K562 (cell line): ENCODE results near the gene F12. TPM values are rescaled to one million over a fixed set of nuclear protein-coding genes. Genes with fewer than 3 reads are reported as not detected.

Experiments
- ARHGAP35 ChIP-seq: fragments of 450-650 bp; IDR thresholded peaks from 2 replicates; pipeline ENCODE4 v1.6.1; 2018; ENCODE audit not compliant: partially characterized antibody
- ATF7 ChIP-seq: fragments of 450-650 bp; IDR thresholded peaks from 2 replicates; pipeline ENCODE4 v1.7.1; 2014; ENCODE audit warnings: mild to moderate bottlenecking, moderate library complexity
- CBFA2T2 ChIP-seq: fragments of 450-650 bp; conservative IDR thresholded peaks from 2 replicates; pipeline ENCODE4 v1.6.1; 2017; ENCODE audit warnings: mild to moderate bottlenecking
- DPF2 ChIP-seq: fragments of 450-650 bp; IDR thresholded peaks from 2 replicates; pipeline ENCODE4 v1.6.1; 2016
- EP300 ChIP-seq: IDR thresholded peaks from 2 replicates; pipeline ENCODE4 v1.6.1; 2012; ENCODE audit warnings: low read length, improper control_type of control experiment
- FOXA3 ChIP-seq, 2 experiments: fragments of 450-650 bp in 1 of 2; sonication (generic) in 1 of 2; formaldehyde crosslinking; IDR thresholded peaks in 1 of 2; conservative IDR thresholded peaks in 1 of 2; 2 replicates each; pipeline versions ENCODE4 v1.4.0 to v1.8.0; 2020 to 2022; ENCODE audit warnings: mild to moderate bottlenecking in 2 of 2, missing genetic modification reagents in 1 of 2
- HLTF ChIP-seq: fragments of 450-650 bp; IDR thresholded peaks from 2 replicates; pipeline ENCODE4 v1.6.1; 2016
- HNRNPK ChIP-seq: fragments of 200-400 bp; formaldehyde crosslinking; IDR thresholded peaks from one replicate; pipeline ENCODE4 v1.6.1; 2018; ENCODE audit warnings: mild to moderate bottlenecking, low read depth, low read length; ENCODE audit not compliant: poor library complexity, severe bottlenecking
- L3MBTL2 ChIP-seq: fragments of 450-650 bp; IDR thresholded peaks from 2 replicates; pipeline ENCODE4 v1.6.1; 2016; ENCODE audit warnings: mild to moderate bottlenecking, moderate library complexity
- MAZ ChIP-seq, 2 experiments: fragments of 450-650 bp in 1 of 2; sonication (generic) in 1 of 2; formaldehyde crosslinking; IDR thresholded peaks in 1 of 2; conservative IDR thresholded peaks in 1 of 2; 2 replicates each; pipeline versions ENCODE4 v1.4.0 to v1.5.0; 2020; ENCODE audit warnings: mild to moderate bottlenecking in 1 of 2, missing genetic modification reagents in 1 of 2
- PTRF ChIP-seq: fragments of 450-650 bp; IDR thresholded peaks from 2 replicates; pipeline ENCODE4 v1.6.1; 2016; ENCODE audit warnings: mild to moderate bottlenecking, missing genetic modification characterization, missing compliant biosample characterization
- TCF3 ChIP-seq: sonication (generic); formaldehyde crosslinking; IDR thresholded peaks from 2 replicates; pipeline ENCODE4 v1.4.0; 2020; ENCODE audit warnings: mild to moderate bottlenecking, missing genetic modification reagents
- ZFX ChIP-seq: sonication (generic); formaldehyde crosslinking; IDR thresholded peaks from 2 replicates; pipeline ENCODE4 v1.8.0; 2022; ENCODE audit warnings: mild to moderate bottlenecking, missing genetic modification reagents, moderate library complexity
- ZNF41 ChIP-seq: fragments of 250-450 bp; sonication (Bioruptor Pico); conservative IDR thresholded peaks from 2 replicates; pipeline ENCODE4 v1.4.0; 2020; ENCODE audit warnings: mild to moderate bottlenecking
- polyA plus RNA-seq, 8 experiments: library from polyadenylated mRNA; depleted of rRNA in 4 of 8; stranded (reverse) in 5 of 8; unstranded in 3 of 8; fragments of >200 nt; fragmentation: Nextera tagmentation in 2 of 8; fragmentation: Illumina TruSeq in 1 of 8; extraction: Ambion mirVana in 2 of 8; extraction: Trizol in 1 of 8; gene quantifications; 2 replicates each; pipeline versions ENCODE4 v1.2.1 to v1.2.3, GENCODE V29; 2011 to 2014; ENCODE audit warnings: inconsistent platforms in 1 of 8, missing spikeins in 1 of 8
- total RNA-seq, 7 experiments: library from RNA; depleted of rRNA in 6 of 7; stranded (reverse); fragments of >200 nt in 6 of 7; fragmentation: Illumina TruSeq in 2 of 7; extraction: Trizol in 2 of 7; gene quantifications; 2 replicates each; pipeline versions ENCODE4 v1.2.1 to v1.2.3, GENCODE V29; 2011 to 2021; ENCODE audit warnings: low replicate concordance in 1 of 7
- TF ChIP-seq, protein P1 (sequence below): fragments of 250-450 bp; sonication (Bioruptor Pico); IDR thresholded peaks from 2 replicates; pipeline ENCODE4 v1.4.0; 2020
- TF ChIP-seq, protein P2 (sequence below): fragments of 200-800 bp; sonication (Bioruptor generic); IDR thresholded peaks from 2 replicates; pipeline ENCODE4 v1.6.1; 2017; ENCODE audit warnings: missing genetic modification characterization, missing compliant biosample characterization
- TF ChIP-seq, protein P3 (sequence below): fragments of 450-650 bp; IDR thresholded peaks from 2 replicates; pipeline ENCODE4 v1.6.1; 2016; ENCODE audit warnings: antibody characterized with exemption

F12 gene
- total and polyA plus RNA-seq, 9 of the 15 experiments (the other 6 are each of a cell fraction or from before 2014, with no cell fraction given): 0.59 to 18.3 (median 3.6) TPM

DNA sequence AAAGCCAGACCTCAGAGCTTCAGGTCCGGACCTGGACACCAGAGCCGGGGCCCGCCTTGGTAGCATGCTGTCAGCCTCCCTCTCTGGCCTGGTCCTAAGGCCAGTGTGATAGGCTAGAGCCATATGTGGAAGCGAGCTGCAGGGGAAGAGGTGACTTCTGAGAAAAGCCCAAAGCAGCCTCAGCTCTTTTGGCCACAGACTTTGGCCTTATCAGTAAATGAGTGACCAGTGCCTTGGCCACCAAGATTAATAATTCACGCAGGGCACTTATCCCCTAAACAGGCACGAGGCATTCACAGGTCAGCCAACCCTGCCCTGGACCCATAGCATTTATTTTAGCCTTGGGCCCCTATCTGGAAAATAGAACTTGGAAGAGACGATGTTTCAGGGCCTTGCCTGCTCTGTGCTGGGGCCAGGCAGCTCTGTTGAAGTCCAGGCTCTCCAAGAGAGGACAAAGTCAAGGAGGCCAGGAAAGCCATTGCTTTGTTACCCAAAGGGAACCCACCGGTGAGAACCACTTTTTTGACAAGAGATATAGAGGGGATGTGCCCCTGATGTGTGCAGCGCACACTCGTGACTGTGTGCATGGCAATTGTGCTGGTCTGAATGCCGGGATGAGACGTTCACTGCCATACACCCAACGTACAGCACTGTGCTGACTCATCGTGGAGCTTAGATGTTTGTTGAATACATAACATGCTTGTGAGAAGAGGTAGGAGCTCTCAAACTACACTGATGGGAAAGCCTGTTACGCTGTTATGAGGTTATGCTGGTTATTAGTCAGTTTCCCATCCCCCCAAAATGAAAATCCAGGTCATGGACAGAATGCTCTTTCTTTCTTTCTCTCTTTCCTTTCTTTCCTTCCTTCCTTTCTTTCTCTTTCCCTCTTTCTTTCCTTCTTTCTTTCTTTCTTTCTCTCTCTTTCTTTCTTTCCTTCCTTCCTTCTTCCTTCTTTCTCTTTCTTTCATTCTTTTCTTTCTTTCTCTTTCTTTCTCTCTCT lies 30.2 kb downstream of the F12 start (continued):
- TF ChIP-seq ATF7 (peak; percentile 51; the same call in 1 of the 2 replicates), HLTF (peak; percentile 96), ZNF41 (CRISPR knock-in tag) (0 out of 2 replicates have a peak, but pooled peaks have one; percentile 21), FOXA3 (CRISPR knock-in tag; conservative IDR thresholded peaks at IDR 0.05 in 1 of 2, IDR thresholded peaks at IDR 0.05 in 1 of 2) (no peak), PTRF (tag) (peak; percentile 72), MAZ (CRISPR knock-in tag; conservative IDR thresholded peaks at IDR 0.05 in 1 of 2, IDR thresholded peaks at IDR 0.05 in 1 of 2) (peak in 1 of 2 experiments; percentile 18; a peak in 1 of 4 replicates), EP300 (peak; percentile 28; the same call in 1 of the 2 replicates), HNRNPK (no peak), CBFA2T2 (peak; percentile 29; the same call in 1 of the 2 replicates), ARHGAP35 (peak; percentile 51), TCF3 (peak; percentile 51; the same call in 1 of the 2 replicates), L3MBTL2 (peak; percentile 96), ZFX (peak; percentile 93), DPF2 (peak; percentile 84)
- TF ChIP-seq, protein P1, sequence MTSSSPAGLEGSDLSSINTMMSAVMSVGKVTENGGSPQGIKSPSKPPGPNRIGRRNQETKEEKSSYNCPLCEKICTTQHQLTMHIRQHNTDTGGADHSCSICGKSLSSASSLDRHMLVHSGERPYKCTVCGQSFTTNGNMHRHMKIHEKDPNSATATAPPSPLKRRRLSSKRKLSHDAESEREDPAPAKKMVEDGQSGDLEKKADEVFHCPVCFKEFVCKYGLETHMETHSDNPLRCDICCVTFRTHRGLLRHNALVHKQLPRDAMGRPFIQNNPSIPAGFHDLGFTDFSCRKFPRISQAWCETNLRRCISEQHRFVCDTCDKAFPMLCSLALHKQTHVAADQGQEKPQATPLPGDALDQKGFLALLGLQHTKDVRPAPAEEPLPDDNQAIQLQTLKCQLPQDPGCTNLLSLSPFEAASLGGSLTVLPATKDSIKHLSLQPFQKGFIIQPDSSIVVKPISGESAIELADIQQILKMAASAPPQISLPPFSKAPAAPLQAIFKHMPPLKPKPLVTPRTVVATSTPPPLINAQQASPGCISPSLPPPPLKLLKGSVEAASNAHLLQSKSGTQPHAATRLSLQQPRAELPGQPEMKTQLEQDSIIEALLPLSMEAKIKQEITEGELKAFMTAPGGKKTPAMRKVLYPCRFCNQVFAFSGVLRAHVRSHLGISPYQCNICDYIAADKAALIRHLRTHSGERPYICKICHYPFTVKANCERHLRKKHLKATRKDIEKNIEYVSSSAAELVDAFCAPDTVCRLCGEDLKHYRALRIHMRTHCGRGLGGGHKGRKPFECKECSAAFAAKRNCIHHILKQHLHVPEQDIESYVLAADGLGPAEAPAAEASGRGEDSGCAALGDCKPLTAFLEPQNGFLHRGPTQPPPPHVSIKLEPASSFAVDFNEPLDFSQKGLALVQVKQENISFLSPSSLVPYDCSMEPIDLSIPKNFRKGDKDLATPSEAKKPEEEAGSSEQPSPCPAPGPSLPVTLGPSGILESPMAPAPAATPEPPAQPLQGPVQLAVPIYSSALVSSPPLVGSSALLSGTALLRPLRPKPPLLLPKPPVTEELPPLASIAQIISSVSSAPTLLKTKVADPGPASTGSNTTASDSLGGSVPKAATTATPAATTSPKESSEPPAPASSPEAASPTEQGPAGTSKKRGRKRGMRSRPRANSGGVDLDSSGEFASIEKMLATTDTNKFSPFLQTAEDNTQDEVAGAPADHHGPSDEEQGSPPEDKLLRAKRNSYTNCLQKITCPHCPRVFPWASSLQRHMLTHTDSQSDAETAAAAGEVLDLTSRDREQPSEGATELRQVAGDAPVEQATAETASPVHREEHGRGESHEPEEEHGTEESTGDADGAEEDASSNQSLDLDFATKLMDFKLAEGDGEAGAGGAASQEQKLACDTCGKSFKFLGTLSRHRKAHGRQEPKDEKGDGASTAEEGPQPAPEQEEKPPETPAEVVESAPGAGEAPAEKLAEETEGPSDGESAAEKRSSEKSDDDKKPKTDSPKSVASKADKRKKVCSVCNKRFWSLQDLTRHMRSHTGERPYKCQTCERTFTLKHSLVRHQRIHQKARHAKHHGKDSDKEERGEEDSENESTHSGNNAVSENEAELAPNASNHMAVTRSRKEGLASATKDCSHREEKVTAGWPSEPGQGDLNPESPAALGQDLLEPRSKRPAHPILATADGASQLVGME (CRISPR knock-in tag): peak; percentile 61; the same call in 1 of the 2 replicates
- TF ChIP-seq, protein P2, sequence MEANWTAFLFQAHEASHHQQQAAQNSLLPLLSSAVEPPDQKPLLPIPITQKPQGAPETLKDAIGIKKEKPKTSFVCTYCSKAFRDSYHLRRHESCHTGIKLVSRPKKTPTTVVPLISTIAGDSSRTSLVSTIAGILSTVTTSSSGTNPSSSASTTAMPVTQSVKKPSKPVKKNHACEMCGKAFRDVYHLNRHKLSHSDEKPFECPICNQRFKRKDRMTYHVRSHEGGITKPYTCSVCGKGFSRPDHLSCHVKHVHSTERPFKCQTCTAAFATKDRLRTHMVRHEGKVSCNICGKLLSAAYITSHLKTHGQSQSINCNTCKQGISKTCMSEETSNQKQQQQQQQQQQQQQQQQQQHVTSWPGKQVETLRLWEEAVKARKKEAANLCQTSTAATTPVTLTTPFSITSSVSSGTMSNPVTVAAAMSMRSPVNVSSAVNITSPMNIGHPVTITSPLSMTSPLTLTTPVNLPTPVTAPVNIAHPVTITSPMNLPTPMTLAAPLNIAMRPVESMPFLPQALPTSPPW (CRISPR knock-in tag): peak; percentile 14; the same call in 1 of the 2 replicates
- TF ChIP-seq, protein P3, sequence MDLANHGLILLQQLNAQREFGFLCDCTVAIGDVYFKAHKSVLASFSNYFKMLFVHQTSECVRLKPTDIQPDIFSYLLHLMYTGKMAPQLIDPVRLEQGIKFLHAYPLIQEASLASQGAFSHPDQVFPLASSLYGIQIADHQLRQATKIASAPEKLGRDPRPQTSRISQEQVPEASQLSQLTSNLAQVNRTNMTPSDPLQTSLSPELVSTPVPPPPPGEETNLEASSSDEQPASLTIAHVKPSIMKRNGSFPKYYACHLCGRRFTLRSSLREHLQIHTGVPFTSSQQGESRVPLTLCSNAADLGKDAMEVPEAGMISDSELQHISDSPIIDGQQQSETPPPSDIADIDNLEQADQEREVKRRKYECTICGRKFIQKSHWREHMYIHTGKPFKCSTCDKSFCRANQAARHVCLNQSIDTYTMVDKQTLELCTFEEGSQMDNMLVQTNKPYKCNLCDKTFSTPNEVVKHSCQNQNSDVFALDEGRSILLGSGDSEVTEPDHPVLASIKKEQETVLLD: peak; percentile 85
